ENCODE data around the gene ZMYND15.
"Not testable (repeated sequence)": the region's sequence is repeated elsewhere in the genome, so short reads cannot be mapped to it uniquely, and the experiment has no call there.

ZMYND15 gene

GRCh38 chr17:4712526-4712925 is 27.1 kb upstream of the ZMYND15 start (continued):
- TF ChIP-seq TSHZ2 (CRISPR knock-in tag; IDR thresholded peaks at IDR 0.05): no peak
- TF ChIP-seq TCF4 (CRISPR knock-in tag; IDR thresholded peaks at IDR 0.05; ENCODE audit: borderline replicate concordance): no peak
- no peak for TF ChIP-seq OSR1 (CRISPR knock-in tag; IDR thresholded peaks at IDR 0.05)
- no peak for TF ChIP-seq ISL1 (CRISPR knock-in tag; IDR thresholded peaks at IDR 0.05)
- no peak for TF ChIP-seq ZFP30 (CRISPR knock-in tag; IDR thresholded peaks at IDR 0.05)
- no peak for TF ChIP-seq GLIS3 (CRISPR knock-in tag; IDR thresholded peaks at IDR 0.05)

GRCh38 chr17:4714340-4715062 is 25.1 kb upstream of the ZMYND15 start:
- not testable (repeated sequence) for ATAC-seq

GRCh38 chr17:4715063-4715744 is 24.4 kb upstream of the ZMYND15 start:
- no peak for TF ChIP-seq ZNF565 (CRISPR knock-in tag; conservative IDR thresholded peaks at IDR 0.05; ENCODE audit: low read depth)
- TF ChIP-seq TOX (CRISPR knock-in tag; IDR thresholded peaks at IDR 0.05; ENCODE audit: borderline replicate concordance): no peak
- TF ChIP-seq CSDC2 (CRISPR knock-in tag; IDR thresholded peaks at IDR 0.05): no peak
- TF ChIP-seq ZNF8 (CRISPR knock-in tag; IDR thresholded peaks at IDR 0.05): no peak
- no peak for TF ChIP-seq PPARA (CRISPR knock-in tag; IDR thresholded peaks at IDR 0.05; ENCODE audit: borderline replicate concordance)
- no peak for TF ChIP-seq TCF4 (CRISPR knock-in tag; IDR thresholded peaks at IDR 0.05; ENCODE audit: borderline replicate concordance)
- no peak for TF ChIP-seq OSR1 (CRISPR knock-in tag; IDR thresholded peaks at IDR 0.05)
- no peak for TF ChIP-seq CSRNP3 (CRISPR knock-in tag; IDR thresholded peaks at IDR 0.05)
- TF ChIP-seq PATZ1 (CRISPR knock-in tag; IDR thresholded peaks at IDR 0.05; ENCODE audit: borderline replicate concordance): no peak
- TF ChIP-seq BACH2 (CRISPR knock-in tag; IDR thresholded peaks at IDR 0.05; ENCODE audit: borderline replicate concordance): no peak
- TF ChIP-seq ZNF70 (CRISPR knock-in tag; IDR thresholded peaks at IDR 0.05): no peak
- no peak for TF ChIP-seq POU6F1 (CRISPR knock-in tag; IDR thresholded peaks at IDR 0.05; ENCODE audit: borderline replicate concordance, low read depth)
- TF ChIP-seq RARB (CRISPR knock-in tag; IDR thresholded peaks at IDR 0.05): no peak
- TF ChIP-seq SNAI2 (CRISPR knock-in tag; IDR thresholded peaks at IDR 0.05): no peak
- TF ChIP-seq CREB5 (CRISPR knock-in tag; IDR thresholded peaks at IDR 0.05; ENCODE audit: low read depth): no peak
- no peak for TF ChIP-seq ESRRG (CRISPR knock-in tag; IDR thresholded peaks at IDR 0.05)
- TF ChIP-seq ZC3H10 (CRISPR knock-in tag; IDR thresholded peaks at IDR 0.05): no peak
- no peak for TF ChIP-seq TSHZ2 (CRISPR knock-in tag; IDR thresholded peaks at IDR 0.05)
- TF ChIP-seq GLIS3 (CRISPR knock-in tag; IDR thresholded peaks at IDR 0.05): no peak
- TF ChIP-seq ZFP3 (CRISPR knock-in tag; IDR thresholded peaks at IDR 0.05): no peak
- ATAC-seq: no peak

Measured in SK-N-SH treated with all-trans-retinoic acid at 6 μM for 48 hours (cell line).